GM15510 (cell line): ENCODE data around the gene INSIG2.

Experiments
- POLR2A ChIP-seq: IDR thresholded peaks from 3 replicates; pipeline ENCODE4 v1.6.1; 2011; ENCODE audit warnings: borderline replicate concordance; ENCODE audit not compliant: insufficient read length; ENCODE audit errors: extremely low read depth

The INSIG2 gene

DNA sequence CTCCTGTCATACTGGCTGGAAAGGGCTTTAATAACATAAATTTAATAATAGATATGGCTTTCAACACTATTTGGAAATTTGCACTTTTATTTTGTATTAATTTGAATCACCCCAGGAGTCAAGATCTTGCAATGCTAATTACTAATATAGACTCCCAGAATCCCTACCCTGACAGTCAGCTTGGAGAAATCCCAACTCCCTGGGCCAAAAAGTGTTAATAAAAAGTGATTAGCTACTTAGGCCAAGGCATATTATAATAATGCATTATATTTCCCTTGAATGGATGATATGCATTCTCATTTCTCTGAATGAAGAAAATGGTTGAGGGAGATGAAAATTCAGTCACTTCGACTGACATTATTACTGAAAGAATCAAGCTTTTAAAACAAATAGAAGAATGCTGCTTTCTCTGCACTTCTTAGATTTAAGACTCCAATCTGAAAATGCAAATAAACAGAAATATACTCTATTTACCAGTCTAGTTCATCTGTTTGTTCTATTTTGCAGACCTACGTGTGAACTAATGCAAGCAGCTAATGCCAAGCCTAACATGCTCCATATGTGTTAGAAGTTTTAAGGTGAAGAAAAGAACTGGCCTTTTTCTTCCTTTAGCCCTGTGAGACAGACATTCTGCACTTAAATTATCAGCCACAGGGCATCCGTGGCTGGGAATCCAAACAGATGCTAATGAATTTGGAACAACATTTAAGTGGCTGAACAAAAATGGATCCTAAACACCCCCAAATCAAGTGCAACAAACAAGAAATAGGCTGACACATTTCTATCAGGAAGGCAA lies 33.9 kb upstream of the INSIG2 start:
- no peak for TF ChIP-seq POLR2A

DNA sequence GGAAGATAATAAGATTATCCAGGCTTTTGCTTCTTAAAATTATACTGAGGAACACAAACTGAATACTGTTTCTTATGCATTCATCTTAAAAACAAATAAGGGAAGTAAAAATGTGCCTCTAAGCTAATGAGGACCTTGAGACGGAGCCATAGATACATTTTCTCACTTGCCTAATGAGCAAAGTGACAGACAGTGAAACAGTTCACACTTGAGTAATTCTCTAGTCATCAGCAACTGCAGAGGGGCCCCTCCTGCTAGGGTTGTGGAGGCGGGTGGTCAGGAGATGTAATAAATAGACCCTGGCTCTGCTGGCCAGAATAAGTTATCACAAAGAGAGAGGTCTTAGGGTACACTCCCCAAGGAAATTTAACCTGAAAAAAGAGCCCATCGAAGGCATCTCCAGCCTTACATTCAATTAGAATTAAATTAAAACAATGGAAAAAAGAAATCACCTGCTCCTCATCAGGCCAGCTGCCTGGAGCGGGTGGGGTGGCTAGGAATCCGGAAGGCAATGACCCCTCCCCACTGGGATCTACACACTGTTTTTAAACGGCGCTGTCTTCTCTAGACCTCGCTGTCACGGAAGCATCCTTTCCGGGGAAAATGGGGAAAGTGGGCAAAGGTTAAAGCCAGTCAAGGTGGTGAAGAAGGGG lies 32.6 kb upstream of the INSIG2 start:
- no peak for TF ChIP-seq POLR2A

DNA sequence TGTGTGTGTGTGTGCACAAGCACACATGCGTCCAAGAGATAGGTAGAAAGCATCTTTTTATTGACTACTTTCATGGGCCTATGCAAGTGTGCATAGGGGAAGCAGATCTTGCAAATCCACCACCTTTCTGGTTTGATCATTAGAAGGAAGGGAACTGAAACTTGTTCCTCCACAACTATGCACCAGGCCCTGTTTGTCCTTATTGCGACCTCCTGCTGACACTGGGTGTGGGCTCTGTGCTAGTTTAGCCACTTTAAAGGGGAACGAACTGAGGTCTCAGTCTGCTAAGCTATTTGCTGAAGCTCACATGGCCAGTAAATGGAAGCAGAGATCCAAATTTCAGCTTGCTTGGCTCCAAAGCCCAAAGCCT lies 32.1 kb upstream of the INSIG2 start:
- TF ChIP-seq POLR2A = no peak

DNA sequence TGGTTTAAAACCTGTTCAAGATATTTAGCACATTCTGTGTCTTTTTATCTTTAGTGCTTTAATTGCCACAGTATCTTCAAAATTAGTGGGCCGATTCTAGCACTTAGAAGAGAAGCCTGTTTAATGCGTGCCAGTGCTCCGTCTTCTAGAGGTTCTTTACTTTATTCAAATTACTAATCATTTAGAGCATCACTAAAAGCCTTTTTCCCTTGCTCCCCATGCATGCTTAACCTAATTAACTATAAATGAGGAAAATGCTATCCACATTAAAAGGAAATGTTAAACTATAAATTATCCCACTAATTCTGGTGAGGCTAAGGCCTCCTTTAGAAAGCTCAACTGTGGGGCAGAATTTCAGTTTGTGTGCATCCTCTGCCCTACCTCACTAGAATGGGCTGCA lies 31.5 kb upstream of the INSIG2 start:
- TF ChIP-seq POLR2A = no peak

DNA sequence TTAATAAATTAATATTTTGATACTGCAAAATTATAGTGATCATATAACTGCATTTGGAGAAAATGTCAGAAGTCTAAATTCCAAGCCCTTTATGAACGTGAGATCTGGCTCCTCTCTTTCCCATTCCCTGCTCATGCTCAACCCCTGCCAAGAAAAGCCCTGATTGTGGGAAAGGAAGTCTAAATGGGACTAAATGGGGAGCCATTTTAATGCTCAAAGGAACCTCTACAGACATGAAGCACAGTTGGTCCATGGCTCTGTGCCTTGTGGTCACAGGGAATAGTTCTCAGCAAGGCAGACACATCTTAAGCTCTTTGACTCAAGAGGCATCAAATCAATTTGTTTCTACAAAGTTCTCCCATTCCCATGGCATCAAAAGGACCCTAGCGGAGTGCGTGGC lies 29.3 kb upstream of the INSIG2 start:
- TF ChIP-seq POLR2A = no peak

DNA sequence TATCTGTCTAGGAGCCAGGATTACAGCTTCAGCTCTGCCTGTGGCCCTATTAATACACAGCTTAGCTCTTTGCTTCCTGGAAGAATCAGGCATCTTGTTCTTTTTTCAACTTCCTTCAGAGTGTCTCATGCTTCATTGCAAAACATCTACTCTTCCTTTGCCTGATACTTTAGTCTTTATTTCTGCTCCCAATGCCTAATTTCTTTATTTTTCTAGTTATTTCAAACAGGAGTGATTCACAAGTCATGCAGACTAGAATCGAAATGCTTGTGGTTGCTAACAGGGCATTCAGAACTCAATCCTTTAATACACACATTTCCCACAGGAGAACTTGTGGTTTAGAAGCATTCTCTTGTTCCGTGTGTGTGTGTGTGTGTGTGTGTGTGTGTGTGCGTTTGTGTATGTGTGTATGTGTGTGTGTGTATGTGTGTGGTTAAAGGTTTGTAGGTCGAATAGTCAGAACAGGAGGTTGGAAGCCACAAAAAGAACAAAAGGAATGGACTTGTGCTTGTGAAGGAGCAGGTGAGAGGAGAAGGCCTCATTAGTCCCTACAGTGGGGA lies 28.3 kb upstream of the INSIG2 start:
- TF ChIP-seq POLR2A = no peak

DNA sequence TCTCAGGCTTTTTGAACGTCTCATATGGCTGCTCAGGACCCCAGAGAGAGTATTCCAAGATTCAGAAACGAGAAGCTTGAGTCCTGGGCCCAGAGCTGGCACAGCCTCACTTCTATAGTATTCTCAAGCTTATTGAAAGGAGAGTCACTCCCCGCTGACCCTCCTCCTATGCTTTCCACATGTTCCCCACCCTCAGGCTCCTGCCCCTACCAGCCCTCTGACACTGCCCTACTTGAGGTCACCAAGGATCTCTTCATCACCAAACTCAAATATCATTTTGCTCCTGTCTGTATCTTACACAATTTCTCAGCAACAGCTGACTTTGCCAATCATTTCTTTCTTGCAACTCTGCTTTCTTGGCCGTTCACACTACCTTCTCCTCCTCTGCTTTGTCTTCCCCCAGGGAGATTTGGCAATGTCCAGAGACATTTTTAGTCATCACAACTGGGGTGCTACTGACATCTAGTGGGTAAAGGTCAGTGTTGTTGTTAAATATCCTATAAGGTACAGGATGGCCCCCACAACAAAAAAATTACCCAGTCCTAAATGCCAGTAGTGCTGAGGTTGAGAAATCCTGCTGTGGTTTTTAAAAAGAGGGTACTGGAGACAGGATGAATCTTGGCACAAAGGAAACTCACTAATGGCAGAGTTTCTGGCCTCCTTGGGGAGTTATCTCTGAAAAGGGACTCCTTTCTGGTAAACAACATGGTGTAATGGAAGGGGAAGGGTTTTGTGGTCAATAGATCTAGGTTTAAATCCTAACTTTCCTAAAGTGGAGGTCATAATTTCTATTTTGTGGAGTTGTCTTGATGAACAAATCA lies 26.9 kb upstream of the INSIG2 start:
- no peak for TF ChIP-seq POLR2A

DNA sequence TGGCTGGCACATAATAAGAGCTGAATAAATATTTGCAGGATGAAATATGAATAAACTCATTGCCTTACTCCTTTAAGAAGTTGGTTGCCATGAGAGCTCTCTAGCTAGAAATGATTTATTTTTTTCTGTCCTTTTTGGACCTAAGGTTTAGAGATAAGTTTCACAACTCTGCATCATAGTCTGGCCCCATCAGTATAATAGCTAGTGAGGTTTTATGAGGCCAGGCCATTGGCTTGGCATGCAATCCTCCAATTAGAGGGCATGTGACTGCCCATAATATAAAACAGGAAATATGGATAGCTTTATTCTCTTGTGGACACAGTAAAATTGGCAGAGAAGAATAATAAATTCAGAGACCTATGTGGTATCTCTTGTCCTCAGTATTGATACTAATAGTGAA lies 26.2 kb upstream of the INSIG2 start:
- no peak for TF ChIP-seq POLR2A

DNA sequence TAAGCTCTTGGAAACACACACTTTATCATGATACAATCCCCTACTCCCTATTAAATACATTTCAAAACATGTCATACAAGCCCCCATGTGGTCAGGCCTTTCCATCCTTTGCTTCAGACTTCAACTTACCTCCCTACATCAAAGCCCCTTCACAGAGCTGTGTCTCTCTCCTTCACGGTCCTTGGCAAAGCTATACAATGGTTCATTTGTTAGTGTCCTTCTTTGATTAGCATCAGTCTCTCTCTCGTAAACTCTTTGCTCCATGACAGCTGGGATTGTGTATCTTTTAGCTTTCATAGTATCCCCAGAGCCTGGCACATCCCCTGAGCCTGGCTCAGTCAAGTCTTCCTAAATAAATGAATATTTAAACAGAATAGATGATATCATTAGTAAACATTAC lies 25.6 kb upstream of the INSIG2 start:
- TF ChIP-seq POLR2A = no peak

DNA sequence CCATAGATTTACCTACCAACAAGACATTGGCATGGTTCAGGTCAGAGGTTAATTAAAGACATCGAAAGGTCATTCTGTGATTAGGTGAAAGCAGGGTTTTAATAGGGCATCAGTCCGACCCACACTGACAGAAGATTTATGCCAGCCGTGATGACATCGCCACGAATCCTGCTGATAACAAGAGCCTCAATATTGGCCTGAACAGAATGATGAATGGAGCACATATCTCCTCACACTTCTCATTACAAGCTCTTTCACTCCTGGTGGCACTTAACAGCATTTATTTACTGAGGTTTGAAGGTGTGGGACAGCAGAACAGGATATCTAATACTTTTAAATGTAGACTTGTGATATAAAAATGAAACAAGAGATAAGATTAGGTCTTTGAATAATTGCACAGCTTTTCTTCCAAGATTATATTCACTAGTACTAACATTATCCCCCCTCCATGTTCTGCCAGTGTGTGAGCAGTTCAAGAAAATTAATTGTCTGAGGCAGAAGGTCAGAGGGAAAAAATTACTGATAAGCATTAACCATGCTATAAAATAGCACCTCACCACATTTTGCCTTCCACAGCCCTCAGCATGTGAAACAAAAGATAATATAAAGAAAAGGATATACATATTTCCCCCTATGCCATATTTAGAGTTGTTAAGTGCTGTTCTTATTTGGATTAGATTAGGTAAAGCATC lies 23.1 kb upstream of the INSIG2 start:
- no peak for TF ChIP-seq POLR2A

DNA sequence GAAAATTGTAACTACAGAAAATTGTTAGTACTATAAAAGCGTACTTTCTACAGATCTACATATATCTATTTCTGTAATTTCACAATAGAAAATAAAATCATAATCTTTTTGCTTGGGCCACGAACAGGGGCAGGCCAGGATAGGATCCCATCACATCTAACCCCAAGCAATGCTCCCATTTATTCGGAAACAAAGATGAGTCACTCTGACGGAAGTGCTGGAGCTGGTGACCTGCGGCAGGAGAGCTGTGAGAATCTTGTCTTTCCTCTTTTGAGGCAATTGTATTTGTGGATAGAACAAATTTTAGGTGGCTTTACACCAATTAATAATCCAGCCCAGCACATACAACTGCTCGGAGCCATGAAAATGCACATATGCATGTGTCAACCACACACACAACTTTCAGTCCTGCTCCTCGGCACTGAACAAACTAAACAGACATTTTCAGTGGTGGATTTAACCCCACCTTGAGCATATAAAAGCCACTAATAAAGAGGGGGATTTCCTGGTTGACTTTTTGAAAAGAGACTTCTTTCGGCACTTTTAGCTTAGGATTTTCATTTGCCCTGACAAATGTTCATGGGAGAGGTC lies 22.3 kb upstream of the INSIG2 start:
- no peak for TF ChIP-seq POLR2A

DNA sequence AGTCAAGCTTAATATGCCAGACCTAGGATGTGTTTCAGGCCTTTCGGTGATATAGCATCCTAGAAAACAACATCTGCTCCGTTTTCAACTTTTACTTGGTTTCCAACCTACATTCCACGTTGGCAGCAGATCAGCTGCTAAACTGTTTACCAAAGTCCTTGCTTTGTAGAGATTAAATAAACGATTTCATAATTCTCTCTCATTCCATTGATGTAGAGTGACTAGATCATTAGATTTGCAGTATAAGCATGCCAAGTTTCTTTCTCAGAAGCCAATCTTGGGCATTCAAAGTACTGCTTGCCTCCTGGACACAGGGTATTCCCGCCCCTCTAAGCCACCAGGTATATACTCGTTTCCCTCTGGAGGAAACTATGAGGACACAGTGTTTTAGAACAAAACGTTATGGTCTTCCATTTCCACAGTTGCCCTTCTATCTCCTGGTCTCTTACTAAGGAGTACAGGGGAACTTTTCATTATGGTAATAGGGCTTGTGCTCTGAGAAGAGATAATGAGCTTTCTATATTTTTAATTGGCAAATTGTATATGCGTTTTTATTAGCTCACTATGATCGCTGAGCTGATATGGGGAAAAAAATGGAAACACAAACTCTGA lies 10.5 kb upstream of the INSIG2 start:
- no peak for TF ChIP-seq POLR2A

DNA sequence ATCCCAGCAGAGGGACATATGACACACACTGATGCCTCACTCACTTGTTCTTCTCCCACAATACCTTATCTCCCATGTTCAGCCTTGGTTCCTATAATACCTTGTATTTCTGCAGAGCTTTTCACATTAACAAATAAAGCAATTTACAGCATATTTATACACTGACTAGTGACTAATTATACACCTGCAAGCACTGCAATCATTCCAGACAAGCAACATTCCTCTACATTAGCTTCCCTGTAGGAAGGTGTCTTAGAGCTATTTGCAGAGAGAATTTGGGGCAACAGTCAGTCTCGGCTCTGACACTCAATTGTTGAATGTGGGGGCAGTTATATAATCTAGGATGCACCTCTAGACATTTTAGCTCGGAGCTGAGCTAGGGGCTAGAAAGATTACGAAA lies 9.5 kb upstream of the INSIG2 start:
- no peak for TF ChIP-seq POLR2A
